HG02642 (cell line): Measurements from ENCODE around the gene COQ6.
"Not testable (repeated sequence)": the region's sequence is repeated elsewhere in the genome, so short reads cannot be mapped to it uniquely, and the experiment has no call there.

ENCODE experiments used
- ATAC-seq: cut with Tn5 transposase; IDR thresholded peaks from one replicate; pipeline ENCODE4 v1.9.1; 2021; ENCODE audit warnings: mild to moderate bottlenecking; ENCODE audit not compliant: unreplicated experiment, poor library complexity

COQ6 gene

GRCh38 chr14:73976125-73976524 lies 26.0 kb downstream of the COQ6 start:
- ATAC-seq, result no peak

GRCh38 chr14:73977896-73978295 lies 27.8 kb downstream of the COQ6 start:
- no peak for ATAC-seq

GRCh38 chr14:73988065-73988464 lies 38.0 kb downstream of the COQ6 start:
- ATAC-seq, result no peak

GRCh38 chr14:73988656-73989055 lies 38.6 kb downstream of the COQ6 start:
- ATAC-seq, result not testable (repeated sequence)

GRCh38 chr14:73991092-73991491 lies 41.0 kb downstream of the COQ6 start:
- ATAC-seq, result no peak

- not testable (repeated sequence) for ATAC-seq
Observed at GRCh38 chr14:73994926-73995325, 44.8 kb downstream of the COQ6 start.

- ATAC-seq, result no peak
Observed at GRCh38 chr14:73995977-73996378, 45.9 kb downstream of the COQ6 start.

- no peak for ATAC-seq
Observed at GRCh38 chr14:73996731-73997107, 46.6 kb downstream of the COQ6 start.

- ATAC-seq, result no peak
Observed at GRCh38 chr14:73997108-73997943, 47.2 kb downstream of the COQ6 start.

GRCh38 chr14:73997944-73998447 lies 47.9 kb downstream of the COQ6 start:
- ATAC-seq, result no peak

GRCh38 chr14:73998726-73999125 lies 48.6 kb downstream of the COQ6 start:
- no peak for ATAC-seq

GRCh38 chr14:74005664-74006063 lies 55.6 kb downstream of the COQ6 start:
- ATAC-seq, result not testable (repeated sequence)

GRCh38 chr14:74008843-74009499 lies 58.9 kb downstream of the COQ6 start:
- no peak for ATAC-seq
